ENCODE data around the gene MED8.
A peak's percentile ranks its signal among the peaks of the same experiment; 100 is the strongest.
"Not testable (repeated sequence)": the region's sequence is repeated elsewhere in the genome, so short reads cannot be mapped to it uniquely, and the experiment has no call there.

The MED8 gene

GRCh38 chr1:43423672-43424550 lies 34.3 kb upstream of the MED8 start:
- intact Hi-C loops (cut with DNase I) = no loop called here
- no peak for DNase-seq

DNA sequence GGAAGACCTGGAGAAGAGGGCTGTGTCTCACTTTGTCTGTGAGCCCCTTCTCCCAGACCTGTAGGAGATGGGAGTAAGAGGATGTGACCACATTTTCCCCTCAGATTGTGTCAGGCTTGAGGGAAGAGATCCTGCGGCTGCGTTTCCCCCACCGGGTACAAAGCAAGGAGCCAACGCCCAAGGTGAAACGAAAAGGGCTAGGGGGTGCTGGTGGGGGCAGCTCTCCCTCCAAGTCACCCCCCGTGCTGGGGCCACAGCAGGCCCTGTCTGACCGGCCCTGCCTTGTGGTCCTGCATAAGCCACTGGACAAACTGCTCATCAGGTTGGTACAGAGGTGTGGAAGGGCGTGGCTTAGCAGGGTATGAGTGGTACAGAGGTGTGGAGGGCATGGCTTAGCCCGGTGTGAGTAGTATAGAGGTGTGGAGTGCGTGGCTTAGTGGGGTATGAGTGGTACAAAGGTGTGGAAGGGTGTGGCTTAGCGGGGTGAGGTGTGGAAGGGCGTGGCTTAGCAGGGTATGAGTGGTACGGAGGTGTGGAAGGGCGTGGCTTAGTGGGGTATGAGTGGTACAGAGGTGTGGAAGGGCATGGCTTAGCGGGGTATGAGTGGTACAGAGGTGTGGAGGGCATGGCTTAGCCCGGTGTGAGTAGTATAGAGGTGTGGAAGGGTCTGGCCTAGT lies 33.5 kb upstream of the MED8 start:
- no peak for DNase-seq
- intact Hi-C loops (cut with DNase I) = no loop called here

GRCh38 chr1:43421976-43422750 lies 32.6 kb upstream of the MED8 start:
- intact Hi-C loops (cut with DNase I) = no loop called here
- no peak for DNase-seq

DNA sequence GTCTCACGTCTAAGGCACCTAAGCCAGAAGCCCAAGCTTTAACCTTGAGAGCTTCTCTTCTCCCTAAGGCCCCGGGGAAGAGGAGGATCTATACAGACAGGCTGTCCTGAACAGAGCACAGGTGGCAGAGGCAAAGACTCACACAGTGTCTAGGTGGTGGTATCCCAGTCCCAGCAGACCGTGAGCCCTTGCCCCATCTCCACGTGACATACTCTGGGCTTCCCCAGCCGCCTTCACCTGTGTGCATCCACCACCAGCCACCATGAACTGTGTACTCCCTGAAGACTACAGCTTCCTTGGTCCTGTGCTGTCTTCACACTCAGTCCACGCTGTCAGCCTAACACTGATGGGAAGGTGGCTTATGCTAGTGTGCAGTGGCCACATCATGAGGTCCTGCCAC lies 31.8 kb upstream of the MED8 start:
- DNase-seq = no peak
- intact Hi-C loops (cut with DNase I) = no loop called here

GRCh38 chr1:43420874-43421273 lies 31.3 kb upstream of the MED8 start:
- intact Hi-C loops (cut with DNase I) = no loop called here

DNA sequence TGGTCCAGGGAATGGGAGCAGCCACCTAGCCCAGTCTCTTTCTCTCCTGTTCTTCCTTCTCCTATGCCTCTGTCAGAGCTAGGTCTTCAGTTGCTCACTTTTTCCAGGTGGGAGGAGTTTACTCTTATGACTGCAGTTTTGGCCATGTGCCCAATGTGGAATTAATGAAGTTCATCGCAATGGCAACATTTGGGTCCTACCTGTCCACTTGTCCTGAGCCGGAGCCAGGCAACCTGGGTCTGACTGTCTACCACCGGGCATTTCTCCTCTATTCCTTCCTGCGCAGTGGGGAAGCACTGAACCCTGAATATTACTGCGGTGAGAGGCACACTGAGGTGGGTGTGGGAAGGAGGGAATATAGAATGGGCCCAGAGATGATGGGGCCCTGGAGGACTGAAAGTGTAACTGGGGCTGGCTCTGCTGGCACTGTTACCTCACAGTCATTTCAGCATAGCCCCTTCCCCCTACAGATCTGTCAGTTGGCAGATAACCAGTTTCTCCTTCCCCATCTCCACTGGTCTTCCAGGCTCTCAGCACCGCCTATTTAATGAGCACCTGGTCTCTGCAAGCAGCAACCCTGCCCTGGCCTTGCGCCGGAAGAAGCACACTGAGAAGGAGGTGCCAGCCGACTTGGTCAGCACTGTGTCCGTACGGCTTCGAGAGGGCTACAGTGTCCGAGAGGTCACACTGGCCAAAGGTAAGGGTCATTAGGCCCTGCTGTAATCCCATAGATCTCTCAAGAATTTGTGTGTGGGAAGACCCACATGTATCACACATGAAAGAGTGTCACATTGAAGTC lies 30.2 kb upstream of the MED8 start:
- intact Hi-C loops (cut with DNase I) = no loop called here

More at GRCh38 chr1:43420874-43421273, 31.3 kb upstream of the MED8 start:
- no peak for DNase-seq

DNA sequence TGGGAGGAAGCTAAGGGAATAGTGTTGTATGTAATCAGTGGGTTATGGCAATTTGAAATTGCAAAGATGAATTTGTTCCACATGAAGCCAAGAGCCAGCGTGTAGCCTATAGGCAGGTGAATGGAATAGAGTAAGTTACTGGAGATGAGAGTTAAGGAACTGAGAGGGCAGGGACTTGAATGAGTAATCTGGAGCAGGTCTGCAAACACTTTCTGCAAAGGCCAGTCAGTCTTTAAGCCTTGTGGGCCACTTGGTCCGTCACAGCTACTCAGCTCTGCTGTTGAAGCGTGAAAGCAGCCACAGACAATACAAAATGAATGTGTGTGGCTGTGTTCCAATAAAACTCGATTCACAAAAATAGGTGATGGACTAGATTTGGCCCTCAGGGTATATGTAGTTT lies 29.3 kb upstream of the MED8 start:
- intact Hi-C loops (cut with DNase I) = no loop called here
- DNase-seq = no peak

More for the DNA sequence above, 30.2 kb upstream of the MED8 start:
- DNase-seq = no peak

DNA sequence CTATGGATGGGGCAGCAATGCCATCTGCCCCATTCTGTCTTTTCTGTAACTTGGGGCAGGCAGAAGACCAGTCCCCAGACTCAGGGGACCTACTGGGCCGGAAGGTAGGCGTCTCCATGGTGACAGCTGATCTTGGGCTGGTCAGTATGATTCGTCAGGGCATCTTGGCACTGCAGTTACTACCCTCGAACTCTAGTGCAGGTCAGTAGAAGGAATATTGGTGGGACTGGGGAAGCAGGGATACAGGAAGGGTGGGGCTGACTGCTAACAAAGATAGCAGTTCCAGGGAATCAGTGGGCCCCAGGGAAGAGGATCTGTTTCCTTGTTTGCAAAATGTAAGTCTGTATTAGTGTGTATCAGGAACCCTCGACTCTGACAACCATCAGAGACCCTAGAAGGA lies 26.3 kb upstream of the MED8 start:
- intact Hi-C loops (cut with DNase I) = loop anchor here (2.0 kb wide), 1 partner anchor 189 kb away; no protein-coding TSS in a partner anchor
- DNase-seq = no peak

GRCh38 chr1:43414634-43415223 lies 25.1 kb upstream of the MED8 start:
- DNase-seq = peak in 41 of 42 donors; percentile 21 to 87 (median 53)
- intact Hi-C loops (cut with DNase I) = loop anchor here (2.0 kb wide), 1 partner anchor 188 kb away; no protein-coding TSS in a partner anchor

DNA sequence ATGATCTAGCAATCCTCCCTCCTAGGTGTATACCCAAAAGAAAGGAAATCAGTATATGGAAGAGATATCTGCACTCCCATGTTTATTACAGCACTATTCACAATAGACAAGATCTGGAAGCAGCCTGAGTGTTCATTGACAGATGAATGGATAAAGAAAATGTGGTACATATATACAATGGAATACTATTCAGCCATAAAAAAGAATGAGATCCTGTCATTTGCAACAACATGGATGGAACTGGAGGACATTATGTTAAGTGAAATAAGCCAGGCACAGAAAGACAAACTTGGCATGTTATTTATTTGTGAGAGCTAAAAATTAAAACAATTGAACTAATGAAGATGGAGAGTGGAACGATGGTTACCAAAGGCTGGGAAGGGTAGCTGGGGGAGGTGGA lies 23.8 kb upstream of the MED8 start:
- DNase-seq; intact Hi-C loops (cut with DNase I): not testable (repeated sequence)

DNA sequence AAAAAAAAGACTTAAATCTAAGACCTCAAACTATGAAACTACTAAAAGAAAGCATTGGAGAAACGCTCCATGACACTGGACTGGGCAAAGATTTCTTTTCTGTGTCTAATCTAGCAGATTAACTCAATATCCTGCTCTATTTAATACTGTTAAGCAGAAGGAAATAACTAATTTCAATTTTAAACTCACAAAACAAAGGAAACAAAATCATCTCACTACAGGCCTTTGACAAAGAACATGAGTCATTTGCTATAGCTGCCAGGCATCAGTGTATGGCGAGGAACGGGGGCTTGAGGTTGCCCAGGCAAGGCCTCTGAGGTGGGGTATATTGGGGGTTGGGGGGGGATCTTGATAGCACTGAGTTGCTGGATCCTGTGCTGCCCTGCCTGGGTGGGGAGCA lies 21.0 kb upstream of the MED8 start:
- DNase-seq = no peak
- intact Hi-C loops (cut with DNase I) = no loop called here

DNA sequence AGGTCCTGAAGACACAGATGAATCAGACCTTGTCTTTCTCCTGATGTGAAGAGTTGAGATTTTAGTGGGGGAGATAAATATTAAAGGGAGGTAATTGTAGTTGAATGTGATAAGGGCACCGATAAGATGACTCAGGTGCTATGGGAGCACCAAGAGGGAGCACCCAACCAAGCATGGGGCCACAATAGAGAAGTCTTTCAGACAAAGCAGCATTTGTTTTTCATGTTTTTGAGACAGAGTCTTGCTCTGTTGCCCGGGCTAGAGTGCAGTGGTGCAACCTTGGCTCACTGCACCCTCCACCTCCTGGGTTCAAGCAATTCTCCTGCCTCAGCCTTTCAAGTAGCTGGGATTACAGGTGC lies 16.3 kb upstream of the MED8 start:
- DNase-seq = no peak
- intact Hi-C loops (cut with DNase I) = no loop called here

GRCh38 chr1:43405219-43405875 lies 15.7 kb upstream of the MED8 start:
- intact Hi-C loops (cut with DNase I) = no loop called here

GRCh38 chr1:43404353-43404752 lies 14.8 kb upstream of the MED8 start:
- intact Hi-C loops (cut with DNase I) = no loop called here
- no peak for DNase-seq

More at GRCh38 chr1:43405219-43405875, 15.7 kb upstream of the MED8 start:
- DNase-seq = no peak

DNA sequence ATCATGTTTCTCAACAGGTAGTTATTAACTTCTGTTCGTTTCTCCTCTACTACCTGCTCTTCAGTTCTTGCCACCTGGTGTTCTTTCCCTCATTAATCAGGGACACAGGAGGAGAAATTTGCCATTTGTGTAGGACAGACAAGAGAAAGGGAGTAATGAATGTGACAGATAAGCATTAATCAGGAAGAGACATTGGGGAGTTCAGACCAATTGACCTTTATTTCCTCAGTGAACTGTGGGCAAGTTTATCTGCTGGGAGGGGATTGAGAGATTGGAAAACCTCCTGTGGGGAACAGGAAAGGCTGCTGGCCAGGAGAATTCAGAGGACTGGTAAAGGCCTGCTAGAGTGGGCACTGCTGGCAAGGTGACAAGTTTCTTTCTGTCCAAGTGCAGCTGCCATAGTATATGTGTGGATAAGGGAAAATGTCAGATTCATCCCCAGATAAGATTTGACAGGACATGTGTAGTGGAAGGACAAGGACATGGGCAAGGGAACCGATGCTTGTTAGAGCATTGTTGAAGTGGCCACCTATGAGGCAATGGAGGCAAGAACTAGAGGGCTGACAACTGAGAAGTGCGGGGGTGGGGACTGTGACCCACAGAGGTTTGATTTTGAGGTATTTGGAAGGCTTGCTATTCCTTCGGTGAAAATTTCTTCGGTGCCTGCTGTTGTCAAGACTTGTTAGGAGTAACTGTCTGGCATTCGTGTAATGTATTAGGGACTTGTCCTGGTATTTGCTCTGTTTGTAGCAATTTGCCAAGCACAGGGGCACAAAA lies 12.7 kb upstream of the MED8 start:
- no peak for DNase-seq
- intact Hi-C loops (cut with DNase I) = no loop called here

DNA sequence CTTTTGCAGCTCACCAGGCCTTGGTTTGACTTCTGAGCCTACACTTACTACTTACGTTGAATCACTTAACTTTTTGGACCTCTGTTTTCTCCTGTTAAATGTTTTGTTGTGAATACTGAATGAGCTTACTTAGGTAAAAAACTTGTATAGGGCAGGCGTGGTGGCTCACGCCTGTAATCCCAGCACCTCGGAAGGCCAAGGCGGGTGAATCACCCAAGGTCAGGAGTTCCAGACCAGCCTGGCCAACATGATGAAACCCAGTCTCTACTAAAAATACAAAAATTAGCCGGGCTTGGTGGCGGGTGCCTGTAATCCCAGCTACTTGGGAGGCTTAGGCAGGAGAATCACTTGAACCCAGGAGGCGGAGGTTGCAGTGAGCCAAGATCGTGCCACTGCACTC lies 10.8 kb upstream of the MED8 start:
- intact Hi-C loops (cut with DNase I) = not testable (repeated sequence)

GRCh38 chr1:43398227-43398626 lies 8.6 kb upstream of the MED8 start:
- DNase-seq = no peak
- intact Hi-C loops (cut with DNase I) = no loop called here

More for the DNA sequence above, 10.8 kb upstream of the MED8 start:
- not testable (repeated sequence) for DNase-seq

All from head of caudate nucleus (tissue), 42 donors.